ENCODE measurements around the gene STON2. TPM values are rescaled to one million over a fixed set of nuclear protein-coding genes. Genes with fewer than 3 reads are reported as not detected.
A peak's percentile ranks its signal among the peaks of the same experiment; 100 is the strongest.

STON2 gene
- total and polyA plus RNA-seq, 2 of the 8 experiments (the other 6 are each of a cell fraction or from before 2014, with no cell fraction given), result 8.9 to 50.0 TPM

- Histone ChIP-seq H3K23me2 (ENCODE audit: low read depth, low read length) (no peaks in the 10 kb centered on the region), H3K79me2 (ENCODE audit: control insufficient read depth in 1 of 2, insufficient read depth in 2 of 2, low read length in 2 of 2) (no peaks in the 10 kb centered on the region), H3K27ac (ENCODE audit: low read depth, low read length) (no peak overlapping the region), H2AFZ (ENCODE audit: low read length) (no peak overlapping the region), H3K23ac (ENCODE audit: insufficient read length) (no peak overlapping the region), H3K18ac (ENCODE audit: extremely low read depth, low read length) (no peak overlapping the region), H2BK12ac (ENCODE audit: low read depth, low read length) (no peak overlapping the region), H4K91ac (replicated peaks; ENCODE audit: insufficient read length, low read length) (no peak overlapping the region), H3K4ac (replicated peaks; ENCODE audit: insufficient read length, low read depth, low read length) (no peak overlapping the region), H3K9me3 (ENCODE audit: insufficient read depth in 2 of 2, low read depth in 1 of 2, low read length in 1 of 2) (no peaks in the 10 kb centered on the region), H4K20me1 (replicated peaks in 1 of 2; ENCODE audit: control insufficient read depth in 1 of 2, insufficient read depth in 2 of 2, low read length in 2 of 2) (no peaks in the 10 kb centered on the region), H3K4me2 (ENCODE audit: insufficient read depth in 1 of 2, low read depth in 2 of 2, low read length in 2 of 2) (no peak overlapping the region), H3K79me1 (ENCODE audit: low read depth, low read length) (peaks cover 3% of the 10 kb centered on the region; the same call in 1 of the 2 replicates), H3K9ac (replicated peaks in 1 of 4; ENCODE audit: extremely low read depth in 1 of 4, low read depth in 3 of 4, low read length in 3 of 4) (no peak overlapping the region), H3K27me3 (replicated peaks in 1 of 4; ENCODE audit: control insufficient read depth in 3 of 4, extremely low read depth in 1 of 4, insufficient read depth in 3 of 4, low read length in 3 of 4) (no peaks in the 10 kb centered on the region), H4K8ac (ENCODE audit: extremely low read depth, insufficient read depth, low read length) (no peak overlapping the region), H3K14ac (ENCODE audit: insufficient read length) (no peak overlapping the region), H2BK15ac (ENCODE audit: low read length) (no peak overlapping the region), H3K4me1 (replicated peaks in 1 of 4; ENCODE audit: control insufficient read depth in 3 of 4, insufficient read depth in 4 of 4, low read length in 3 of 4) (peaks cover 0 to 4% (median 2%) of the 10 kb centered on the region in 4 experiments; a peak in 3 of 7 replicates), H4K5ac (ENCODE audit: insufficient read length, low read depth, low read length) (no peak overlapping the region), H2BK20ac (ENCODE audit: low read length) (no peak overlapping the region), H3K56ac (replicated peaks; ENCODE audit: insufficient read length, low read depth, low read length) (no peak overlapping the region), H3K36me3 (ENCODE audit: control insufficient read depth in 2 of 4, insufficient read depth in 4 of 4, low read length in 3 of 4) (peaks cover 0 to 2% (median 0%) of the 10 kb centered on the region in 4 experiments; a peak in 2 of 8 replicates), H2BK5ac (ENCODE audit: low read depth, low read length) (no peak overlapping the region), H2BK120ac (replicated peaks; ENCODE audit: low read depth, low read length) (no peak overlapping the region), H3K4me3 (ENCODE audit: extremely low read depth in 1 of 4, insufficient read depth in 2 of 4, low read depth in 3 of 4, low read length in 4 of 4) (no peak overlapping the region), H2AK5ac (ENCODE audit: low read depth, low read length) (no peak overlapping the region)
- DNase-seq (ENCODE audit: low read depth in 1 of 2, low spot score in 2 of 2), result no peak
- TF ChIP-seq MAFK (IDR thresholded peaks at IDR 0.05; ENCODE audit: low read depth, low read length) (peak; percentile 52), RXRA (IDR thresholded peaks at IDR 0.05; ENCODE audit: insufficient read depth, low read depth, low read length) (no peak)
- WGBS, 2 experiments (ENCODE audit: extremely low coverage in 1 of 2, insufficient coverage in 1 of 2, insufficient read length in 1 of 2, insufficient replicate concordance in 2 of 2, low coverage in 1 of 2, low lambda C conversion rate in 2 of 2, missing lambda C conversion rate in 1 of 2), result 58% methylated on average over 1 of the region's 1 CpG; no CpG with 5 or more reads in 1 of the 2 experiments
- no peak for FAIRE-seq
- ChIA-PET CTCF (ENCODE audit: partially characterized antibody) (no interaction called here), POLR2A (ENCODE audit: partially characterized antibody) (interaction anchor here (1.2 kb wide), 1 partner anchor 153 kb away, joined by 4 read pairs; no protein-coding TSS in a partner anchor)
Measured at GRCh38 chr14:81371802-81372201, 28.3 kb downstream of the STON2 start.

Measured in H1 (cell line).